ENCODE results near the gene METTL27. TPM values are rescaled to one million over a fixed set of nuclear protein-coding genes. Genes with fewer than 3 reads are reported as not detected.
"Not testable (repeated sequence)": the region's sequence is repeated elsewhere in the genome, so short reads cannot be mapped to it uniquely, and the experiment has no call there.

The METTL27 gene
- total RNA-seq, 1 donor from 2014 or later = not detected

DNA sequence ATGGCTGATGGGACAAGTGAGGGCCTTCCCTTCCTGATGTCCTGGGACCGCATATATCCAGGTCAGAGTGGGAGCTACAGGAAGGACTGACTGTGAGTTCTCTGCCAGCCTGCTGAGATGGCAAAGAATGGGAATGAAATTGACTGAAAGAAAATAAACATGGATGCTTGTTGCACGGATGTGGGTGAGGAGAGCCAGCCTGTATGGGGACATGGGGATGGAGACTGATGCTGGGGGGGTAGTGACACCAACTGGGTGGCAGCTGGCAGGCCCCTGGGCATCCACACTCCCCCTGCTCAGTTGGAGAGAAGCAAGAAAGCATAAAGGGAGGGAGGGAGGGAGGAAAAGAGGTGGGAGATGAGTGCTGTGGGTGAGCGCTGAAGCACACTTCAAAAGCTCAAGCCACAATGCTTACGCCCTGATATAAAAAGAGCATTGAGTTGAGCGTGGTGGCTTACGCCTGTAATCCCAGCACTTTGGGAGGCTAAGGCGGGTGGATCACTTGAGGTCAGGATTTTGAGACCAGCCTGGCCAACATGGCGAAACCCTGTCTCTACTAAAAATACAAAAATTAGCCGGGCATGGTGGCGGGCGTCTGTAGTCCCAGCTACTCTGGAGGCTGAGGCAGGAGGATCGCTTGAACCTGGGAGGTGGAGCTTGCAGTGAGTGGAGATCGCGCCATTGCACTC lies 20.6 kb downstream of the METTL27 start:
- DNase-seq (ENCODE audit: low spot score) = peak; percentile 42

DNA sequence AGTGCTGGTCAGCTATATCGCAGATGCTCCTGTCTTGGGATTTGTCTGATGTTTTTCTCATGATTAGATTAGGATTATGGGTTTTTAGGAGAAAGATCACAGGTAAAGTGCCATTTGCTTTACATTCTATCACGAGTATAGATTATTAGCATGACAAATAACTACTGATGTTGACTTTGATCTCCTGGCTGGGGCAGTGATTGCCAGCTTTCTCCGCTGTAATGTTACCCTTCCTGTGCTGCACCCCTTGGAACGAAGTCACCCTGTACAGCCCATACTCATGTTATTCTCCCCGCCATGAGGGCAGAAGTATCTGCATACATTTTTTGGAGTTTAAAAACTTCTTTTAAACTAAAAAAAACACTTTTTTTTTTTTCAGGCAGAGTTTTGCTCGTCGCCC lies 22.3 kb downstream of the METTL27 start:
- no peak for DNase-seq (ENCODE audit: low spot score)

DNA sequence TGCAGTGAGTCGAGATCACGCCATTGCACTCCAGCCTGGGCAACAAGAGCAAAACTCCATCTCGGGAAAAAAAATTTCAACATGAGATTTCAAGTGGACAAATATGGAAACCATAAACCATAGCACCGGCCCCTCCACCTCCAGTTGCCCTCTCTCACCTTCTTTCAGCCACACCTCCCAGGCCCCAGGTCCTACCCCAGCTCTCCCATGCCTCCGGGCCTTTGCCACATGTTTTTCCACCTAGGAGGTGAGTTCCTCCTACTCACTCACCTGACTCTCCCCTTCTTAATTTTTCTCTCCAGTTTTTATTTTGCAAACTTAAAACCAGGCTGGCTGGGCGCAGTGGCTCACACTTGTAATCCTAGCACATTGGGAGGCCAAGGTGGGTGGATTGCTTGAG lies 25.2 kb downstream of the METTL27 start:
- DNase-seq (ENCODE audit: low spot score) = no peak

DNA sequence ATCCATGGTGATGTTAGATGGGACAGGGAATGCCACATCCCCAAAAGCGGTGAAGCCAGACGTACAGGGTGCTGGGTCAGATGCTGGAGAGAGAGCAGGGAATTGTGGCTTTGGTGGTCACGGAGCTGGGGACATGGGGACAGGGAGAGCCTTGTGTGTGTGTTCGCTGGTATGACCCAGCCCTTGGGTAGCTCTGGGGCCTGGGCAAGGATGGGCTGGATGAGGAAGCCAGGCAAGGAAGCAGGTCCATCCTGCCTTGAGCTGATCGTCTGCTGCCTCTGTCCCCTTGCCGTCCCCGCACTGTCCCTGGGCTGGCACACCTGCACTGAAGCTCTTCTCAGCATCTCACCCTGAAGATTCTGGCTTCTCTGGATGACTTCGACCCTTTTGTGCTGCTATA lies 26.9 kb downstream of the METTL27 start:
- DNase-seq (ENCODE audit: low spot score) = no peak

DNA sequence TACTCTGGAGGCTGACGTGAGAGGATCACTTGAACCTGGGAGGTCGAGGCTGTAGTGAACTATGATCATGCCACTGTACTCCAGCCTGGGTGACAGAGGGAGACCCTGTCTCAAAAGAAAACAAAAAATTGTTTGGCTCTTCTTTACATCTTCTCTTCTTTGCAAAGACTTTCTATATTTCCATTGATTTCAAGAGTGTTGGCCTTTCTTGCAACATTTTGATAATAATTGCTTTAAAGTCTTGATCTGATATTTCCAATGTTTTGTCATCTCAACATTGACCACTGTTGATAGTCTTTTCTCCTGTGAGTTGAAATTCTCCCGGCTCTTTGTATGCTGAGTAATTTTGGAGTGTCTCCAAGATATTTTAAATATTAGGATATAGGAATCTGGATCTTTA lies 29.3 kb downstream of the METTL27 start:
- DNase-seq (ENCODE audit: low spot score) = no peak

DNA sequence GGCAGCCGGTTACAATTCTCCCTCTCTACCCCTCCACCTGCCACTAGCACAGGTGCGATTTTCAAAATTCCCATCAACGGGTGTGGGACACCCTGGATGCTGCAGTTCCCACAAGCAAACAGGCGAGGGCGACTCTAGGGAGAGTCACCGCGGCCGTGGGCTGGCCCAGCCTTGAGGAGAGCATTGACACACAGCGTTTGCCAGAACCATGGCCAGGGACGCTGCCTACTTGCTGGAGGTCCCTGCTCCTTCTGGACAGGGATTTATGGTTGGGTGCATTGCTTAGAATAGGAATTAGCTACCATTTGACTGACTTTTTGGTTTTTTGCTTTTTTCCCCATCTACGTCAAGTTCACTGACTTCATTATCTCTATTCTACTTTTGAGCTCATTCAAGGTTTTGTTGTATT lies 30.6 kb downstream of the METTL27 start:
- DNase-seq (ENCODE audit: low spot score) = no peak

DNA sequence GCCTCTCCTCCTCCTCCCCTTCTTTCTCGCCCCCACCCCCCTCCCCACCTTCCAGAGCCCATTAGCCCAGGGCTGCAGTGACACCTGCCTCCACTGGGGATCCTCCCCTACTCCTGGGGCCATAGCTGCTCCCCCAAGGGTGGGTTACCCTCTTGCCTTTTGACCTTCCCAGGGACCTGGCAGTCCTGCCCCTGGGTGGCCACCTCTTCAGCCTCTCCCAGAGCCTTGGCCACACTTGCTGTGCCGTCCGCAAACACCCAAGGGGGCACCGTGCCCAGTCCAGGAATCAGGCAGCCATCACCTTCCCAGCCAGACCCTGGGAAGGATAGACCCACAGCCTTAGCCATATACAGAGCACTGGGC lies 31.3 kb downstream of the METTL27 start:
- DNase-seq (ENCODE audit: low spot score) = no peak

DNA sequence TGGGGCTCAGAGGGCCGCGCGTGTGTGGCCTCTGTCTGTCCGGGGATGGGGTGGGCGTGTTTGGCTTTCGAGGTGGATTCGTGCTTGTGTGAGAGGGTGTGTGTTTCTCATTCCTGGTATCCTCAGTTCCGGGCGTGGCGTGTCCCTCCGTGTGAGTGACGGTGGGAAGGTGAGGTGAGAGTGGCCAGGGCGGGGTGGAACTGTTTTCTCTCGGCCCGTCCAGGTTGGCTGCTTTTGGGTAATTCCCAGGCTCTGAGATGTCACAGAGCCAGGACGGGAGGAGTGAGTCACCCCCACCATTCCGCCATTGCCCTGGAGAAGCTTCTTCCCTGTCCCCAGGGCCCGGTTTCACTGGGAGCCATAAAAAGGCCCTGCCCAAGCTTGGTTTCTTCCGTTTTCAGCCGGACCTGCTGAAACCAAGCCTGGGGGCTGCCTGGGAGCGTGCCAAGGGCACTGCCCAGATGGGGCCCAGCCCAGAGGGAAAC lies 32.8 kb downstream of the METTL27 start:
- no peak for DNase-seq (ENCODE audit: low spot score)

DNA sequence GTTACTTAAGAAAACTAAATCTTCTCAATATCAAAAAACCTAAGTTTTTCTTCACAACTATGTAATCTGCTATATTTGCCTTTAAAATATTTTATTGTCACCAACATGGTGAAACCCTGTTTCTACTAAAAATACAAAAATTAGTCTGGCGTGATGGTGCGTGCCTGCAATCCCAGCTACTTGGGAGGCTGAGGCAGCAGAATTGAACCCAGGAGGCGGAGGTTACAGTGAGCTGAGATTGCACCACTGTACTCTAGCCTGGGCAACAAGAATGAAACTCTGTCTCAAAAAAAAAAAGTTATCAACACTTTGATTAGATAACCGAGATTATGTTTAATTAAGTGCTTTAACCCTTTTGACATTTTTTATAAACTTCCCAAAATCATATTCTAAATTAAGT lies 39.9 kb downstream of the METTL27 start:
- no peak for DNase-seq (ENCODE audit: low spot score)

DNA sequence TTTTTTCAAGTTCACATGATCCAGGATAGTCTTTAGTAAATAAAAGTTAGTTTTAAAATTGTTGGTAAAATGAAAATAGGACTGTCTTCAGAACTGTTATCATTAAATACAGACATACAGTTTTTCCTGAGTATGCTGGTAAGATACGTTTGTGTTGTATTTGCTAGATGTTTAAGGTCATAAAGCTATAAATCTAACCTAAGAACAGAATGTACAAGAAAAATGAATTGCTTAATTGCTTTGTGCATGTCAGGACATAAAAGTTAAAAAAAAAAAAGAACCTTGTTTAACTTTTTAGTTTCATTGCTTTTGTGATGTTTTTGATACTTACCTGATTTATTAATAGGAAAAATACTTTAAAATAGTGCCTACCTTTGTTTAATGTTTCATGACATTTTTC lies 40.7 kb downstream of the METTL27 start:
- peak; percentile 12 for DNase-seq (ENCODE audit: low spot score)

DNA sequence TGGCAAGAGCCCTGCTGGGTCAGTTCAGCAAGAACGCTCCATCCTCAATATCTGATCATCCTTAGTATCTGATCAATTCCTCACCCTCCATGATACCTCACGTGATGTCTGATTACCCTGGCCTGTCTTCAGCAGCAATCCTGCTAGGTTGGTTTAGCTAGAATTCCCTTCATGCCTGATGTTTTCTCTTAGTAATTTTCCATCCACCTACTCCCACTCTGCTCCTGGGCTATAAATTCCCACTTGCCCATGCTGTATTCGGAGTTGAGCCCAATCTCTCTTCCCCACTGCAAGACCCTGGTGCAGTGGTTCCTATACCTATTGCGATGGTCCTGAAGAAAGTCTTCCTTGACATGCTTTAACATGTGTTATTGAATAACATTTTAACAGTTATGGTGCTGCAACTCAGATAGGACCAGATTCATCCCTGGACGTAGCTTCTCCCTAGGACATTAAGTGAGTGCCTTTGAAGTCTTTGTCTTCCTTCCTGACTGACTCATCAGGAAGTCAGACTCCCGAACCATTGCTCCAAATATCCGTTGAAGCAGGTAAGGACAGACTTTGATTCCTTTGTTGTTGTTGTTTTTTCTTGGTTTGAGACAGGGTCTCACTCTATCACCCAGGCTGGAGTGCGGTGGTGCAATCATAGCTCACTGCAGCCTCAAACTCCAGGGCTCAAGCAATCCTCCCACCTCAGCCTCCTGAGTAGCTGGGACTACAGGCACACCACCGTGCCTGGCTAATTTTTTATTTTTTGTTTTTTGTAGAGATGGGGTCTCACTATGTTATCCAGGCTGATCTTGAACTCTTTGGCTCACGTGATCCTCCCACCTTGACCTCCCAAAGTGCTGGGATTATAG lies 42.8 kb downstream of the METTL27 start:
- no peak for DNase-seq (ENCODE audit: low spot score)

DNA sequence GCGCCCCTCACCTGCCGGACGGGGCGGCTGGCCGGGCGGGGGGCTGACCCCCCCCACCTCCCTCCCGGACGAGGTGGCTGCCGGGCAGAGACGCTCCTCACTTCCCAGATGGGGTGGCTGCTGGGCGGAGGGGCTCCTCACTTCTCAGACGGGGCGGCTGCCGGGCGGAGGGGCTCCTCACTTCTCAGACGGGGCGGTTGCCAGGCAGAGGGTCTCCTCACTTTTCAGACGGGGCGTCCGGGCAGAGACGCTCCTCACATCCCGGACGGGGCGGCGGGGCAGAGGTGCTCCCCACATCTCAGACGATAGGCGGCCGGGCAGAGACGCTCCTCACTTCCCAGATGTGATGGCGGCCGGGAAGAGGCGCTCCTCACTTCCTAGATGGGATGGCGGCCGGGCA lies 45.1 kb downstream of the METTL27 start:
- DNase-seq (ENCODE audit: low spot score) = not testable (repeated sequence)

DNA sequence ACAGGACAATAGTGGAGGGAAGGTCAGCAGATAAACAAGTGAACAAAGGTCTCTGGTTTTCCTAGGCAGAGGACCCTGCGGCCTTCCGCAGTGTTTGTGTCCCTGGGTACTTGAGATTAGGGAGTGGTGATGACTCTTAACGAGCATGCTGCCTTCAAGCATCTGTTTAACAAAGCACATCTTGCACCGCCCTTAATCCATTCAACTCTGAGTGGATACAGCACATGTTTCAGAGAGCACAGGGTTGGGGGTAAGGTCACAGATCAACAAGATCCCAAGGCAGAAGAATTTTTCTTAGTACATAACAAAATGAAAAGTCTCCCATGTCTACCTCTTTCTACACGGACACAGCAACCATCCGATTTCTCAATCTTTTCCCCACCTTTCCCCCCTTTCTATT lies 45.7 kb downstream of the METTL27 start:
- not testable (repeated sequence) for DNase-seq (ENCODE audit: low spot score)

DNA sequence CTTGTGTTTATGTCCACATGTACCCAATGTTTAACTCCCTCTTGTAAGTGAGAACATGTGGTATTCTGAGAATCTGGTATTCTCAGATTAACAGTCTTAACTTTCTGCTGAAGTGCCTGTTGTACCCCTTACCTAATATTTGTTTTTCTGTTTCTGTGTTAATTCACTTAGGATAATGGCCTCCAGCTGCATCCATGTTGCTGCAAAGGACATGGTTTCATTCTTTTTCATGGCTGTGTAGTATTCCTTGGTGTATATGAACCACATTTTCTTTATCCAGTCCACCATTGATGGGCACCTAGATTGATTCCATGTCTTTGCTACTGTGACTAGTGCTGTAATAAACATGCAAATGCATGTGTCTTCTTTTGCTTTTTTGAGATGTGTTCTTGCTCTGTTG lies 47.1 kb downstream of the METTL27 start:
- DNase-seq (ENCODE audit: low spot score) = not testable (repeated sequence)

DNA sequence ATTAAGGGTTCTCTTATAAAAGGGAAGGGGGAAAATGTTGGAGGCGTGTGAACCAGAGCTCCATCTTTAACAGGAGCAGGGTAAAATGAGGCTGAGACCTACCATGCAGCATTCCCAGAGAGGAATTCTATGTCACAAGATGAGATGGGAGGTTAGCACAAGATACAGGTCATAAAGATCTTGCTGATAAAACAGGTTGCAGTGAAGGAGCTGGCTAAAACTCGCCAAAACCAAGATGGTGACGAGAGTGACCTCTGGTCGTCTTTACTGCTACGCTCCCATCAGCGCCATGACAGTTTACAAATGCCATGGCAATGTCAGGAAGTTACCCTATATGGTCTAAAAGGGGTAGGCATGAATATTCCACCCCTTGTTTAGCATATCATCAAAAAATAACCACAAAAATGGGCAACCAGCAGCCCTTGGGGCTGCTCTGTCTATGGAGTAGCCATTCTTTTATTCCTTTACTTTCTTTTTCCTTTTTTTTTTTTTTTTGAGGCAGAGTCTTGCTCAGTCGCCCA lies 51.1 kb downstream of the METTL27 start:
- not testable (repeated sequence) for DNase-seq (ENCODE audit: low spot score)

DNA sequence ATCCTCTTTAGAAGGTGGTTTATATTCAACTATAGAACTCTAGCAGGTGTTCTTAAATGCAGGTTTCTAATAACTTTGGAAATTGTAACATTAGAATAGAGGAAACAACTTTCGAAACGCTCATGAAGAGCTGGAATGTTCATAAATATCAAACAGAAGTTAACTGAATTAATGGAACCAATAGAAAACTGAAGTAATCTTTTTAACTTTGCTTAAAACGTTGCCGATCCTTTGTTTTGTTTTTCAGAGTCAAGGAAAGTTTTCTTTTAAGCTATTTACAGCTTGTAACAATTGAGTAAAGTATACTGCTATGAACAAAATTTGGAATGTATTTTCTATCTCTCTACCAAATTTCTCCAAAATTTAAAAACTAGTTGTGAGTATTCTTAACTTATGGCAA lies 53.3 kb downstream of the METTL27 start:
- no peak for DNase-seq (ENCODE audit: low spot score)

DNA sequence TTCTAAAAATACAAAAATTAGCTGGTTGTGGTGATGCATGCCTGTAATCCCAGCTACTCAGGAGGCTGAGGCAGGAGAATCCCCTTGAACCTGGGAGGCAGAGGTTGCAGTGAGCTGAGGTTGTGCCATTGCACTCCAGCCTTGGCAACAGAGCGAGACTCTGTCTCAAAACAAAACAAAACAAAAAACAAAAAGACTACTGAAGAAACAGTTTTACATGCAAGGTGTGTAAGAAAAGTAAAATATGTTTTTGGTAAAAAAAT lies 54.6 kb downstream of the METTL27 start:
- DNase-seq (ENCODE audit: low spot score) = not testable (repeated sequence)

DNA sequence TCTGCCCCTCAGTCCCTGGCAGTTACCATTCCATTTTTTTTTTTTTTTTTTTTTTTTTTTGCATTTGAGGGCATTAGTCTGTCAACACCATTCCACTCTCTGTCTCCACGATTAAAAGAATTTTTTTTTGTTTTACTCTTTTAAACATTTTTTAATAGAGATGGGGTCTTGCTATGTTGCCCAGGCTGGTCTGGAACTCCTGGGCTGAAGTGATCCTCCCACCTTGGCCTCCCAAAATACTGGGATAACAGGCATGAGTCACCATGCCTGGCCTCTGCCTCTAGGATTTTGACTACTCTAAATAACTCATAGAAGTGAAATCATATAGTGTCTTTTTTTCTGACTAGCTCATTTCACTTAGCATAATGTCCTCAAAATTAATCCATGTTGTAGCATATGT lies 55.7 kb downstream of the METTL27 start:
- no peak for DNase-seq (ENCODE audit: low spot score)

Other genes with a start within 250 kb of the METTL27 start
- gene MLXIPL, start 218.0 kb downstream of the METTL27 start, total RNA-seq (ENCODE audit: insufficient read depth, low replicate concordance) = 1.7 TPM
- 10.1 TPM for gene VPS37D, start 174.7 kb downstream of the METTL27 start, total RNA-seq (ENCODE audit: insufficient read depth, low replicate concordance)
- gene DNAJC30, start 159.1 kb downstream of the METTL27 start, total RNA-seq (ENCODE audit: insufficient read depth, low replicate concordance) = 0.96 TPM
- gene BUD23, start 158.9 kb downstream of the METTL27 start, total RNA-seq (ENCODE audit: insufficient read depth, low replicate concordance) = 47.4 TPM
- 24.6 TPM for gene STX1A, start 122.8 kb downstream of the METTL27 start, total RNA-seq (ENCODE audit: insufficient read depth, low replicate concordance)
- gene ABHD11, start 103.7 kb downstream of the METTL27 start, total RNA-seq (ENCODE audit: insufficient read depth, low replicate concordance) = 2.2 TPM
- gene CLDN3, start 72.2 kb downstream of the METTL27 start, total RNA-seq (ENCODE audit: insufficient read depth, low replicate concordance) = 0.72 TPM
- gene CLDN4, start 11.5 kb downstream of the METTL27 start, total RNA-seq (ENCODE audit: insufficient read depth, low replicate concordance) = 17.6 TPM
- not detected for gene TMEM270, start 18.6 kb upstream of the METTL27 start, total RNA-seq (ENCODE audit: insufficient read depth, low replicate concordance)
- gene ELN, start 185.7 kb upstream of the METTL27 start, total RNA-seq (ENCODE audit: insufficient read depth, low replicate concordance) = 583 TPM
- gene LIMK1, start 241.3 kb upstream of the METTL27 start, total RNA-seq (ENCODE audit: insufficient read depth, low replicate concordance) = 11.3 TPM